ENCODE results near the gene FOXO3.

Gene FOXO3

DNA sequence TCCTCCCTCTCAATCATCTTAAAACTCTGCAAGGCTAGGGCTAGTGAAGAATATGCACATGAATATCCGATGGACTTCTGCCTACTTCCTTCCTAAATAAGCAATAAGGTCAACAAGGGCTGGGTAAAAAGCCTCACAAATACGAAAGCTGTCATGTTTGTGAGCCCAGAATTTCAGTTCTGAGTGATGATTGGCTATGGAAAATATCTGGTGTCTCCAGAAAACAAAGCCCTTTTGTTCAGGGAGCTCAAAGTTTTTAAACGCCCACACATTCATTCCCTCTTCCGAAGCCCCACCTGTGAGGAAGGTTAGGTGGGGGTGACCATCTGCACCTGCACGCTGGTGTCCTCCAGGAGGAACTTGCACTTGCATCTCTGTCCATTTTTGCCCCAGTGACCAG is 160.6 kb downstream of the FOXO3 start:
- no peak for TF ChIP-seq CTCF (IDR thresholded peaks at IDR 0.05; ENCODE audit: insufficient read depth, low read depth, low read length, missing control alignments)
- no peak for DNase-seq (ENCODE audit: low read depth)
- no peak overlapping the region for H3K4me3 ChIP-seq (ENCODE audit: low read length)

DNA sequence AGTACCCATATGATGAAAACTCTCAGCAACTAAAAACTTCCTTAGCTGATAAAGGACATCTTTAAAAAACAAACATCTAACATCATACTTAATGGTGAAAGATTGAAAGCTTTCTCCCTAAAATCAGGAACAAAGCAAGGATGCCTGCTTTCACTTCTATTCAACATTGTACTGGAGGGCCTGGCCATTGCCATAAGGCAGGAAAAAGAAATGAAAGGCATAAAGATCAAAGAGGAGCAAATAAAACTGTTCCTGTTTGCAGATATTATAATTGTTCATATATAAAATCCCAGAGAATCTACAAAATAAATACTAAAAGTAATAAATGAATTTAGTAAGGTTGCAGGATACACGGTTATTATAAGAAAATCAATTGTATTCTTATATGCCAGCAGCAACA is 162.9 kb downstream of the FOXO3 start:
- no peak for TF ChIP-seq CTCF (IDR thresholded peaks at IDR 0.05; ENCODE audit: insufficient read depth, low read depth, low read length, missing control alignments)
- H3K4me3 ChIP-seq (ENCODE audit: low read length), result no peak overlapping the region
- no peak for DNase-seq (ENCODE audit: low read depth)

GRCh38 chr6:108726726-108727339 is 166.1 kb downstream of the FOXO3 start:
- no peak for TF ChIP-seq CTCF (IDR thresholded peaks at IDR 0.05; ENCODE audit: insufficient read depth, low read depth, low read length, missing control alignments)
- no peak overlapping the region for H3K4me3 ChIP-seq (ENCODE audit: low read length)
- no peak for DNase-seq (ENCODE audit: low read depth)

GRCh38 chr6:108727966-108728730 is 167.4 kb downstream of the FOXO3 start:
- DNase-seq (ENCODE audit: low read depth), result no peak
- H3K4me3 ChIP-seq (ENCODE audit: low read length), result no peak overlapping the region
- TF ChIP-seq CTCF (IDR thresholded peaks at IDR 0.05; ENCODE audit: insufficient read depth, low read depth, low read length, missing control alignments), result no peak

- TF ChIP-seq CTCF (IDR thresholded peaks at IDR 0.05; ENCODE audit: insufficient read depth, low read depth, low read length, missing control alignments), result no peak
- no peak overlapping the region for H3K4me3 ChIP-seq (ENCODE audit: low read length)
- DNase-seq (ENCODE audit: low read depth), result no peak
Observed at GRCh38 chr6:108728826-108729225, 168.1 kb downstream of the FOXO3 start.

- TF ChIP-seq CTCF (IDR thresholded peaks at IDR 0.05; ENCODE audit: insufficient read depth, low read depth, low read length, missing control alignments), result no peak
- DNase-seq (ENCODE audit: low read depth), result no peak
- H3K4me3 ChIP-seq (ENCODE audit: low read length), result no peak overlapping the region
Observed at GRCh38 chr6:108730635-108731515, 170.2 kb downstream of the FOXO3 start.
